ENCODE data around the gene WARS2. TPM values are rescaled to one million over a fixed set of nuclear protein-coding genes. Genes with fewer than 3 reads are reported as not detected.
"Not testable (repeated sequence)": the region's sequence is repeated elsewhere in the genome, so short reads cannot be mapped to it uniquely, and the experiment has no call there.

The WARS2 gene
- total and polyA plus RNA-seq, 4 donors: 4.6 to 33.2 (median 11.3) TPM

- Histone ChIP-seq H3K36me3 (ENCODE audit: control insufficient read depth in 4 of 4, insufficient read depth in 4 of 4, low read length in 4 of 4) (peaks cover 0 to 12% (median 5%) of the 10 kb centered on the region in 4 donors), H3K4me1 (ENCODE audit: control insufficient read depth in 5 of 5, insufficient read depth in 5 of 5, low read length in 5 of 5) (peaks cover 0 to 5% (median 0%) of the 10 kb centered on the region in 5 donors), H3K9ac (ENCODE audit: insufficient read depth in 1 of 2, low read length in 2 of 2) (no peak overlapping the region), H3K27me3 (ENCODE audit: control insufficient read depth in 3 of 3, insufficient read depth in 3 of 3, low read length in 2 of 3) (no peaks in the 10 kb centered on the region), H3K9me3 (ENCODE audit: control insufficient read depth in 4 of 4, insufficient read depth in 3 of 4, low read length in 3 of 4) (no peaks in the 10 kb centered on the region), H3K4me3 (no peak overlapping the region), H3K27ac (ENCODE audit: low read depth in 1 of 2, low read length in 1 of 2) (peak overlapping the region in 1 of 2 donors; percentile 58)
- WGBS, 2 donors: 86 to 87% methylated on average over 2 of the region's 2 CpGs
- TF ChIP-seq CTCF (IDR thresholded peaks at IDR 0.05; ENCODE audit: control extremely low read depth, extremely low read depth): no peak
- DNase-seq (peak in 1 of 3 donors; percentile 7), ATAC-seq (ENCODE audit: insufficient read depth, low FRiP score) (no peak)
These were observed 19.5 kb upstream of the WARS2 start for GRCh38 chr1:119159966-119160365.

- Histone ChIP-seq H3K36me3 (ENCODE audit: control insufficient read depth in 4 of 4, insufficient read depth in 4 of 4, low read length in 4 of 4) (peaks cover 0 to 12% (median 5%) of the 10 kb centered on the region in 4 donors), H3K27ac (ENCODE audit: low read depth in 1 of 2, low read length in 1 of 2) (no peak overlapping the region), H3K4me3 (no peak overlapping the region), H3K4me1 (ENCODE audit: control insufficient read depth in 5 of 5, insufficient read depth in 5 of 5, low read length in 5 of 5) (peaks cover 0 to 5% (median 0%) of the 10 kb centered on the region in 5 donors), H3K9me3 (ENCODE audit: control insufficient read depth in 4 of 4, insufficient read depth in 3 of 4, low read length in 3 of 4) (no peaks in the 10 kb centered on the region), H3K9ac (ENCODE audit: insufficient read depth in 1 of 2, low read length in 2 of 2) (no peak overlapping the region), H3K27me3 (ENCODE audit: control insufficient read depth in 3 of 3, insufficient read depth in 3 of 3, low read length in 2 of 3) (no peaks in the 10 kb centered on the region)
- ATAC-seq (ENCODE audit: insufficient read depth, low FRiP score) (no peak), DNase-seq (no peak)
- WGBS, 2 donors: 70 to 73% methylated on average over 2 of the region's 2 CpGs
- no peak for TF ChIP-seq CTCF (IDR thresholded peaks at IDR 0.05; ENCODE audit: control extremely low read depth, extremely low read depth)
These were observed 18.7 kb upstream of the WARS2 start for GRCh38 chr1:119159111-119159510.

GRCh38 chr1:119156761-119157160 lies 16.3 kb upstream of the WARS2 start:
- H3K4me3 ChIP-seq; DNase-seq; H3K9me3 ChIP-seq (ENCODE audit: control insufficient read depth in 4 of 4, insufficient read depth in 3 of 4, low read length in 3 of 4); ATAC-seq (ENCODE audit: insufficient read depth, low FRiP score); H3K36me3 ChIP-seq (ENCODE audit: control insufficient read depth in 4 of 4, insufficient read depth in 4 of 4, low read length in 4 of 4); H3K9ac ChIP-seq (ENCODE audit: insufficient read depth in 1 of 2, low read length in 2 of 2); H3K27ac ChIP-seq (ENCODE audit: low read depth in 1 of 2, low read length in 1 of 2); H3K27me3 ChIP-seq (ENCODE audit: control insufficient read depth in 3 of 3, insufficient read depth in 3 of 3, low read length in 2 of 3); H3K4me1 ChIP-seq (ENCODE audit: control insufficient read depth in 5 of 5, insufficient read depth in 5 of 5, low read length in 5 of 5): not testable (repeated sequence)
- 94 to 96% methylated on average over 6 of the region's 6 CpGs for WGBS, 2 donors

- not testable (repeated sequence) for ATAC-seq (ENCODE audit: insufficient read depth, low FRiP score); H3K4me3 ChIP-seq; DNase-seq; H3K27ac ChIP-seq (ENCODE audit: low read depth in 1 of 2, low read length in 1 of 2); H3K9me3 ChIP-seq (ENCODE audit: control insufficient read depth in 4 of 4, insufficient read depth in 3 of 4, low read length in 3 of 4); H3K9ac ChIP-seq (ENCODE audit: insufficient read depth in 1 of 2, low read length in 2 of 2); H3K4me1 ChIP-seq (ENCODE audit: control insufficient read depth in 5 of 5, insufficient read depth in 5 of 5, low read length in 5 of 5); H3K27me3 ChIP-seq (ENCODE audit: control insufficient read depth in 3 of 3, insufficient read depth in 3 of 3, low read length in 2 of 3)
- peaks cover 0 to 10% (median 4%) of the 10 kb centered on the region in 4 donors for H3K36me3 ChIP-seq (ENCODE audit: control insufficient read depth in 4 of 4, insufficient read depth in 4 of 4, low read length in 4 of 4)
- WGBS, 2 donors: 94 to 98% methylated on average over 4 of the region's 4 CpGs
These were observed 14.6 kb upstream of the WARS2 start for GRCh38 chr1:119155069-119155468.
